Breast epithelium (tissue), 3 donors: ENCODE measurements around the gene TBC1D14.

Experiments used
- POLR2AphosphoS5 ChIP-seq, 3 donors: sonication (generic); formaldehyde crosslinking; IDR thresholded peaks; one replicate each; pipeline ENCODE4 v1.6.1; 2017; ENCODE audit warnings: antibody characterized with exemption in 3 of 3
- TF ChIP-seq, protein P1 (sequence below), 3 donors: fragments of 450-650 bp; IDR thresholded peaks; one replicate each; pipeline ENCODE4 v1.5.1; 2016 to 2017; ENCODE audit warnings: antibody characterized with exemption in 3 of 3, mild to moderate bottlenecking in 3 of 3, moderate library complexity in 3 of 3

DNA sequence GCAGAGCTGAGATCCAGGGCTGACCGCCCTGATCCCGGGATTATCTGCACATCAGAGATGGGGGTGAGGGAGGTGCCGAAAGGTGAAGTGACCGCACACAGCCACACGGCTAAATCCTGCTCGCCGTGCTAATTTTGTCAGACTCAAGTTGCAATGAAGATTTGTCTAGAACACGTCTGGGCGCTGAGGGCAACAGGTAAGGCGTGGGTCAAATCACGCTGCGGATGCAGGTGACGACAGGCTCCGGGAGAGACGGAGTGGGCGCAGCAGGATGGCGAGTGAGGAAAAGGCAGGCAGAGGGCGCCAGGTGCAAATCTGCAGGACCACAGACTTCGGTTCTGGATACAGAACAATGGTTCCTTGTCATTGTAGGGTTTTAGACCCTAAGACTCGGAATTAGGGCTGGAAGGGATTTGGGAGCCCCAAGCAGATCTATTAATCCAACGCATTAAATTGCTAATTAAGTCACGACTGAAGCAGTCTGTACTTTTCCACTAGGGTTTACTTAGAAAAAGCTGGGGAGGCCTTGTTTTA, 1.9 kb upstream of the TBC1D14 start:
- TF ChIP-seq, protein P1, sequence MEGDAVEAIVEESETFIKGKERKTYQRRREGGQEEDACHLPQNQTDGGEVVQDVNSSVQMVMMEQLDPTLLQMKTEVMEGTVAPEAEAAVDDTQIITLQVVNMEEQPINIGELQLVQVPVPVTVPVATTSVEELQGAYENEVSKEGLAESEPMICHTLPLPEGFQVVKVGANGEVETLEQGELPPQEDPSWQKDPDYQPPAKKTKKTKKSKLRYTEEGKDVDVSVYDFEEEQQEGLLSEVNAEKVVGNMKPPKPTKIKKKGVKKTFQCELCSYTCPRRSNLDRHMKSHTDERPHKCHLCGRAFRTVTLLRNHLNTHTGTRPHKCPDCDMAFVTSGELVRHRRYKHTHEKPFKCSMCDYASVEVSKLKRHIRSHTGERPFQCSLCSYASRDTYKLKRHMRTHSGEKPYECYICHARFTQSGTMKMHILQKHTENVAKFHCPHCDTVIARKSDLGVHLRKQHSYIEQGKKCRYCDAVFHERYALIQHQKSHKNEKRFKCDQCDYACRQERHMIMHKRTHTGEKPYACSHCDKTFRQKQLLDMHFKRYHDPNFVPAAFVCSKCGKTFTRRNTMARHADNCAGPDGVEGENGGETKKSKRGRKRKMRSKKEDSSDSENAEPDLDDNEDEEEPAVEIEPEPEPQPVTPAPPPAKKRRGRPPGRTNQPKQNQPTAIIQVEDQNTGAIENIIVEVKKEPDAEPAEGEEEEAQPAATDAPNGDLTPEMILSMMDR (IDR thresholded peaks at IDR 0.05) = peak in 2 of 3 donors; percentile 36 to 37
- TF ChIP-seq POLR2AphosphoS5 (IDR thresholded peaks at IDR 0.05) = no peak
